Measurements from ENCODE around the gene RBM33.

Gene RBM33

DNA sequence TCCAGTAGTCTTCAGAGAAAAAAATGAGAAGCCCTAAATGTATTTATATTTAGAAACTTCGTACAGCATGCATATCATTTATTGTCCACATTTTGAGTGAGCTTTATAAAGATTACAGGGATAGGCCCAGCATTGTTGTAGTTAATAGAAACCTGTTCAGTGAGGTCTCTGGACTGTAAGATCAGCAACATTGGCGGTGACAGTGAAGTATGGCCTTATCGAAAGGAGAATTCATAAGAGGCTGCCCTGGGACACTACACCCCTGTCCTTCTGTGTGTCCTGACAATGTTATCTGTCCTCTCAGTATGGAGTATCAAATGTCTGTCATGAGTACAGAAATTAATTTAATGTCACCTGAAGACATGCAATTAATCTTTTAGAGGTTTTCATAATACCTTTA lies 110.6 kb downstream of the RBM33 start:
- H3K4me2 ChIP-seq (ENCODE audit: insufficient read depth, low read length): no peak overlapping the region
- no peak for ATAC-seq (ENCODE audit: insufficient read depth, low read depth)
- no peak for DNase-seq
- H3K79me2 ChIP-seq (ENCODE audit: insufficient read depth, low read length): peaks cover 98% of the 10 kb centered on the region
- H2AFZ ChIP-seq (ENCODE audit: low read depth, low read length): no peak overlapping the region
- no peak overlapping the region for H3K4me3 ChIP-seq (ENCODE audit: low read depth in 1 of 2, low read length in 2 of 2)
- H3K9me3 ChIP-seq (ENCODE audit: insufficient read depth, low read length, severe bottlenecking): no peaks in the 10 kb centered on the region
- no peak overlapping the region for H3K9ac ChIP-seq (ENCODE audit: low read depth, low read length)
- peaks cover 31% of the 10 kb centered on the region; the same call in 1 of the 2 replicates for H4K20me1 ChIP-seq (ENCODE audit: insufficient read depth, low read length)
- H3K36me3 ChIP-seq (ENCODE audit: insufficient read depth, low read length): peaks cover 83% of the 10 kb centered on the region
- no peak for TF ChIP-seq EZH2 (IDR thresholded peaks at IDR 0.05; ENCODE audit: borderline replicate concordance, low read depth, low read length, severe bottlenecking)
- TF ChIP-seq, protein P1, sequence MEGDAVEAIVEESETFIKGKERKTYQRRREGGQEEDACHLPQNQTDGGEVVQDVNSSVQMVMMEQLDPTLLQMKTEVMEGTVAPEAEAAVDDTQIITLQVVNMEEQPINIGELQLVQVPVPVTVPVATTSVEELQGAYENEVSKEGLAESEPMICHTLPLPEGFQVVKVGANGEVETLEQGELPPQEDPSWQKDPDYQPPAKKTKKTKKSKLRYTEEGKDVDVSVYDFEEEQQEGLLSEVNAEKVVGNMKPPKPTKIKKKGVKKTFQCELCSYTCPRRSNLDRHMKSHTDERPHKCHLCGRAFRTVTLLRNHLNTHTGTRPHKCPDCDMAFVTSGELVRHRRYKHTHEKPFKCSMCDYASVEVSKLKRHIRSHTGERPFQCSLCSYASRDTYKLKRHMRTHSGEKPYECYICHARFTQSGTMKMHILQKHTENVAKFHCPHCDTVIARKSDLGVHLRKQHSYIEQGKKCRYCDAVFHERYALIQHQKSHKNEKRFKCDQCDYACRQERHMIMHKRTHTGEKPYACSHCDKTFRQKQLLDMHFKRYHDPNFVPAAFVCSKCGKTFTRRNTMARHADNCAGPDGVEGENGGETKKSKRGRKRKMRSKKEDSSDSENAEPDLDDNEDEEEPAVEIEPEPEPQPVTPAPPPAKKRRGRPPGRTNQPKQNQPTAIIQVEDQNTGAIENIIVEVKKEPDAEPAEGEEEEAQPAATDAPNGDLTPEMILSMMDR (IDR thresholded peaks at IDR 0.05; ENCODE audit: borderline replicate concordance, extremely low read depth, low read length, poor library complexity, severe bottlenecking): no peak
- H3K27ac ChIP-seq (ENCODE audit: low read length): peak overlapping the region; percentile 68; the same call in 1 of the 2 replicates
- peaks cover 55% of the 10 kb centered on the region for H3K4me1 ChIP-seq (ENCODE audit: insufficient read depth, low read length)
- H3K27me3 ChIP-seq (ENCODE audit: insufficient read depth, low read length, poor library complexity): no peaks in the 10 kb centered on the region

DNA sequence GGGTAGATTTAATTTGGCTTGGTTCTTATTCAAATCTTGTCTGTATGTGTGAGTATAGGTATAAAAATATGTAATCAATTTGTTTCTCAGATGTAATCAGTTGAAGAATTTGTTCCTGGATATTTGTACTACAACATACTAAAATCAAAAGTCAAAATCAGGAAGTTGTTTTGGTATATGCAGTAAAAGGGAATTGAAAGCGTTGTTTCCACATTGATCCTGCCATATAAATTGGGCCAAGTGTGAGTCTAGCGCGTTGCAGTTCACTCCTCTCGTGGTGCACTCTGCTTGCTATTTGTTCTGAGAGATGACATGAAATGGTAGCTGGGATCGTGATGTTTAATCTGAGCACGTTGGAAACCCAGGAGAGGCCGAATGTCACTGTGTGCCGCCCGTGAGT lies 111.9 kb downstream of the RBM33 start:
- TF ChIP-seq, protein P1 (IDR thresholded peaks at IDR 0.05; ENCODE audit: borderline replicate concordance, extremely low read depth, low read length, poor library complexity, severe bottlenecking): no peak
- TF ChIP-seq EZH2 (IDR thresholded peaks at IDR 0.05; ENCODE audit: borderline replicate concordance, low read depth, low read length, severe bottlenecking): no peak
- DNase-seq: no peak
- H3K9ac ChIP-seq (ENCODE audit: low read depth, low read length): no peak overlapping the region
- peaks cover 98% of the 10 kb centered on the region for H3K79me2 ChIP-seq (ENCODE audit: insufficient read depth, low read length)
- peak overlapping the region; percentile 23; the same call in 1 of the 2 replicates for H3K27ac ChIP-seq (ENCODE audit: low read length)
- peaks cover 83% of the 10 kb centered on the region for H3K36me3 ChIP-seq (ENCODE audit: insufficient read depth, low read length)
- H2AFZ ChIP-seq (ENCODE audit: low read depth, low read length): no peak overlapping the region
- H3K9me3 ChIP-seq (ENCODE audit: insufficient read depth, low read length, severe bottlenecking): no peaks in the 10 kb centered on the region
- ATAC-seq (ENCODE audit: insufficient read depth, low read depth): no peak
- H3K4me2 ChIP-seq (ENCODE audit: insufficient read depth, low read length): no peak overlapping the region
- peaks cover 30% of the 10 kb centered on the region; the same call in 1 of the 2 replicates for H4K20me1 ChIP-seq (ENCODE audit: insufficient read depth, low read length)
- no peak overlapping the region for H3K4me3 ChIP-seq (ENCODE audit: low read depth in 1 of 2, low read length in 2 of 2)
- no peaks in the 10 kb centered on the region for H3K27me3 ChIP-seq (ENCODE audit: insufficient read depth, low read length, poor library complexity)
- peaks cover 64% of the 10 kb centered on the region for H3K4me1 ChIP-seq (ENCODE audit: insufficient read depth, low read length)

DNA sequence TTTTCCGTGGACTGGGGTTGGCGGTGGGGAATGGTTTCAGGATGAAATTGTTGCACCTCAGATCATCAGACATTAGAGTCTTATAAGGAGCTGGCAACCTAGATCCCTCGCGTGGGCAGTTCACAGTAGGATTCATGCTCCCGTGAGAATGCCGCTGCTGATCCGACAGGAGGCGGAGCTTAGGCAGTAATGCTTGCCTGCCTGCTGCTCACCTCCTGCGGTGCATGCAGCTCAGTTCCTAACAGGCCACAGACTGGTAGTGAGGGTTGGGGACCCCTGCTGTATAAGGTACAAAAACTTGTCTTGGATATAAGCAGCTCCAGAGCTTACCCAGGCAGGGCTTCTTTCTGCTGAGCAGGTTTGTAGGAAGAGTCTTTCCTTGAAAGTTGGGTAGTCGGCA lies 113.9 kb downstream of the RBM33 start:
- Histone ChIP-seq H3K4me1 (ENCODE audit: insufficient read depth, low read length) (peaks cover 67% of the 10 kb centered on the region), H3K79me2 (ENCODE audit: insufficient read depth, low read length) (peaks cover 97% of the 10 kb centered on the region), H3K4me2 (ENCODE audit: insufficient read depth, low read length) (no peak overlapping the region), H3K27me3 (ENCODE audit: insufficient read depth, low read length, poor library complexity) (no peaks in the 10 kb centered on the region), H4K20me1 (ENCODE audit: insufficient read depth, low read length) (peaks cover 21% of the 10 kb centered on the region; the same call in 1 of the 2 replicates), H3K9ac (ENCODE audit: low read depth, low read length) (no peak overlapping the region), H3K4me3 (ENCODE audit: low read depth in 1 of 2, low read length in 2 of 2) (no peak overlapping the region), H3K9me3 (ENCODE audit: insufficient read depth, low read length, severe bottlenecking) (no peaks in the 10 kb centered on the region), H3K27ac (ENCODE audit: low read length) (peak overlapping the region; percentile 22), H2AFZ (ENCODE audit: low read depth, low read length) (no peak overlapping the region), H3K36me3 (ENCODE audit: insufficient read depth, low read length) (peaks cover 73% of the 10 kb centered on the region)
- no peak for DNase-seq
- TF ChIP-seq EZH2 (IDR thresholded peaks at IDR 0.05; ENCODE audit: borderline replicate concordance, low read depth, low read length, severe bottlenecking): no peak
- TF ChIP-seq, protein P1 (IDR thresholded peaks at IDR 0.05; ENCODE audit: borderline replicate concordance, extremely low read depth, low read length, poor library complexity, severe bottlenecking): no peak
- no peak for ATAC-seq (ENCODE audit: insufficient read depth, low read depth)
